ENCODE results near the gene ORAI3.

ORAI3 gene

GRCh38 chr16:30920891-30921290, 28.0 kb upstream of the ORAI3 start:
- Histone ChIP-seq H3K4me3 (ENCODE audit: insufficient read length, low read depth) (no peak overlapping the region), H3K27me3 (ENCODE audit: insufficient read depth, insufficient read length) (no peaks in the 10 kb centered on the region), H3K4me1 (ENCODE audit: insufficient read depth, insufficient read length) (peaks cover 3% of the 10 kb centered on the region), H3K9me3 (ENCODE audit: insufficient read depth, low read length) (no peaks in the 10 kb centered on the region), H3K9ac (ENCODE audit: insufficient read length, low read depth) (no peak overlapping the region), H3K36me3 (ENCODE audit: insufficient read depth, insufficient read length, low read length) (peaks cover 15% of the 10 kb centered on the region)
- DNase-seq (ENCODE audit: low read depth, low spot score): no peak
- TF ChIP-seq SUZ12 (IDR thresholded peaks at IDR 0.05; ENCODE audit: extremely low read depth, insufficient read depth, insufficient read length) (no peak), ZNF274 (IDR thresholded peaks at IDR 0.05; ENCODE audit: low read depth, low read length) (no peak), YY1 (IDR thresholded peaks at IDR 0.05; ENCODE audit: insufficient read depth, insufficient read length) (no peak)

- TF ChIP-seq SUZ12 (IDR thresholded peaks at IDR 0.05; ENCODE audit: extremely low read depth, insufficient read depth, insufficient read length) (no peak), YY1 (IDR thresholded peaks at IDR 0.05; ENCODE audit: insufficient read depth, insufficient read length) (no peak), ZNF274 (IDR thresholded peaks at IDR 0.05; ENCODE audit: low read depth, low read length) (no peak)
- DNase-seq (ENCODE audit: low read depth, low spot score): no peak
- H3K9me3 ChIP-seq (ENCODE audit: insufficient read depth, low read length): no peaks in the 10 kb centered on the region
- peak overlapping the region; percentile 61 for H3K9ac ChIP-seq (ENCODE audit: insufficient read length, low read depth)
- H3K27me3 ChIP-seq (ENCODE audit: insufficient read depth, insufficient read length): no peaks in the 10 kb centered on the region
- peaks cover 20% of the 10 kb centered on the region for H3K36me3 ChIP-seq (ENCODE audit: insufficient read depth, insufficient read length, low read length)
- H3K4me3 ChIP-seq (ENCODE audit: insufficient read length, low read depth): no peak overlapping the region
- H3K4me1 ChIP-seq (ENCODE audit: insufficient read depth, insufficient read length): peaks cover 7% of the 10 kb centered on the region
These were observed 27.5 kb upstream of the ORAI3 start for GRCh38 chr16:30921459-30921747.

- H3K9me3 ChIP-seq (ENCODE audit: insufficient read depth, low read length): no peaks in the 10 kb centered on the region
- H3K4me3 ChIP-seq (ENCODE audit: insufficient read length, low read depth): peak overlapping the region; percentile 90
- peak overlapping the region; percentile 52 for H3K9ac ChIP-seq (ENCODE audit: insufficient read length, low read depth)
- TF ChIP-seq YY1 (IDR thresholded peaks at IDR 0.05; ENCODE audit: insufficient read depth, insufficient read length) (no peak), ZNF274 (IDR thresholded peaks at IDR 0.05; ENCODE audit: low read depth, low read length) (no peak), SUZ12 (IDR thresholded peaks at IDR 0.05; ENCODE audit: extremely low read depth, insufficient read depth, insufficient read length) (no peak)
- peaks cover 25% of the 10 kb centered on the region for H3K36me3 ChIP-seq (ENCODE audit: insufficient read depth, insufficient read length, low read length)
- peaks cover 7% of the 10 kb centered on the region for H3K4me1 ChIP-seq (ENCODE audit: insufficient read depth, insufficient read length)
- peak; percentile 92 for DNase-seq (ENCODE audit: low read depth, low spot score)
- H3K27me3 ChIP-seq (ENCODE audit: insufficient read depth, insufficient read length): no peaks in the 10 kb centered on the region
These were observed 27.0 kb upstream of the ORAI3 start for GRCh38 chr16:30921748-30922419.

- peak overlapping the region; percentile 83 for H3K9ac ChIP-seq (ENCODE audit: insufficient read length, low read depth)
- no peaks in the 10 kb centered on the region for H3K27me3 ChIP-seq (ENCODE audit: insufficient read depth, insufficient read length)
- peak overlapping the region; percentile 90 for H3K4me3 ChIP-seq (ENCODE audit: insufficient read length, low read depth)
- no peaks in the 10 kb centered on the region for H3K9me3 ChIP-seq (ENCODE audit: insufficient read depth, low read length)
- TF ChIP-seq YY1 (IDR thresholded peaks at IDR 0.05; ENCODE audit: insufficient read depth, insufficient read length) (peak; percentile 99), SUZ12 (IDR thresholded peaks at IDR 0.05; ENCODE audit: extremely low read depth, insufficient read depth, insufficient read length) (no peak), ZNF274 (IDR thresholded peaks at IDR 0.05; ENCODE audit: low read depth, low read length) (no peak)
- DNase-seq (ENCODE audit: low read depth, low spot score): peak; percentile 99
- H3K4me1 ChIP-seq (ENCODE audit: insufficient read depth, insufficient read length): peaks cover 12% of the 10 kb centered on the region
- peaks cover 31% of the 10 kb centered on the region for H3K36me3 ChIP-seq (ENCODE audit: insufficient read depth, insufficient read length, low read length)
These were observed 26.4 kb upstream of the ORAI3 start for GRCh38 chr16:30922420-30922959.

- DNase-seq (ENCODE audit: low read depth, low spot score): peak; percentile 99
- Histone ChIP-seq H3K4me1 (ENCODE audit: insufficient read depth, insufficient read length) (peaks cover 14% of the 10 kb centered on the region), H3K9ac (ENCODE audit: insufficient read length, low read depth) (peak overlapping the region; percentile 83), H3K36me3 (ENCODE audit: insufficient read depth, insufficient read length, low read length) (peaks cover 32% of the 10 kb centered on the region), H3K27me3 (ENCODE audit: insufficient read depth, insufficient read length) (no peaks in the 10 kb centered on the region), H3K4me3 (ENCODE audit: insufficient read length, low read depth) (peak overlapping the region; percentile 90), H3K9me3 (ENCODE audit: insufficient read depth, low read length) (no peaks in the 10 kb centered on the region)
- TF ChIP-seq YY1 (IDR thresholded peaks at IDR 0.05; ENCODE audit: insufficient read depth, insufficient read length) (peak; percentile 94), ZNF274 (IDR thresholded peaks at IDR 0.05; ENCODE audit: low read depth, low read length) (no peak)
These were observed 25.8 kb upstream of the ORAI3 start for GRCh38 chr16:30922960-30923535.

GRCh38 chr16:30923554-30924075, 25.3 kb upstream of the ORAI3 start, which contains the start of gene FBXL19:
FBXL19 (plus strand) TSS chr16:30923572; CDS start chr16:30925755, 2,183 bp downstream.
- Histone ChIP-seq H3K36me3 (ENCODE audit: insufficient read depth, insufficient read length, low read length) (peaks cover 37% of the 10 kb centered on the region), H3K9me3 (ENCODE audit: insufficient read depth, low read length) (no peaks in the 10 kb centered on the region), H3K4me3 (ENCODE audit: insufficient read length, low read depth) (peak within 1 kb of the TSS; percentile 90), H3K9ac (ENCODE audit: insufficient read length, low read depth) (peak within 1 kb of the TSS; percentile 83), H3K4me1 (ENCODE audit: insufficient read depth, insufficient read length) (peaks cover 14% of the 10 kb centered on the region), H3K27me3 (ENCODE audit: insufficient read depth, insufficient read length) (no peaks in the 10 kb centered on the region)
- DNase-seq (ENCODE audit: low read depth, low spot score): no peak
- TF ChIP-seq YY1 (IDR thresholded peaks at IDR 0.05; ENCODE audit: insufficient read depth, insufficient read length) (no peak), ZNF274 (IDR thresholded peaks at IDR 0.05; ENCODE audit: low read depth, low read length) (no peak), SUZ12 (IDR thresholded peaks at IDR 0.05; ENCODE audit: extremely low read depth, insufficient read depth, insufficient read length) (no peak)
